Activated T-cell treated with anti-CD3 and anti-CD28 coated beads, Interleukin-2, amount 50 U/mL, for 24 hours (primary cell): Measurements from ENCODE around the gene TARDBP.
"Not testable (repeated sequence)": the region's sequence is repeated elsewhere in the genome, so short reads cannot be mapped to it uniquely, and the experiment has no call there.

Experiments
- DNase-seq: peaks from one replicate; pipeline ENCODE4 v3.0.0-alpha.2; 2020
- H3K27ac Mint-ChIP-seq: 2 replicates; pipeline ENCODE4 v1.8.0; 2020; ENCODE audit warnings: mild to moderate bottlenecking, mixed read lengths
- H3K27me3 Mint-ChIP-seq: 2 replicates; pipeline ENCODE4 v1.8.0; 2020; ENCODE audit warnings: mixed read lengths
- H3K36me3 Mint-ChIP-seq: 2 replicates; pipeline ENCODE4 v1.8.0; 2020; ENCODE audit warnings: low read depth, mixed read lengths
- H3K4me1 Mint-ChIP-seq: 2 replicates; pipeline ENCODE4 v1.8.0; 2020; ENCODE audit warnings: low read depth, mixed read lengths
- H3K4me3 Mint-ChIP-seq: 2 replicates; pipeline ENCODE4 v1.8.0; 2020; ENCODE audit warnings: mild to moderate bottlenecking, moderate library complexity, mixed read lengths
- H3K9me3 Mint-ChIP-seq: 2 replicates; pipeline ENCODE4 v1.8.0; 2020; ENCODE audit warnings: mixed read lengths

Gene TARDBP

GRCh38 chr1:11067716-11068599 lies 55.5 kb downstream of the TARDBP start:
- Mint-ChIP-seq H3K36me3 (peaks cover 93% of the 10 kb centered on the region), H3K27ac (peak overlapping the region; percentile 59), H3K9me3 (no peaks in the 10 kb centered on the region), H3K4me1 (peaks cover 17% of the 10 kb centered on the region), H3K27me3 (no peaks in the 10 kb centered on the region), H3K4me3 (no peak overlapping the region)
- DNase-seq: no peak

- Mint-ChIP-seq H3K9me3 (no peaks in the 10 kb centered on the region), H3K27me3 (no peaks in the 10 kb centered on the region), H3K4me1 (peaks cover 14% of the 10 kb centered on the region), H3K4me3 (no peak overlapping the region), H3K27ac (peak overlapping the region; percentile 84), H3K36me3 (peaks cover 93% of the 10 kb centered on the region)
- no peak for DNase-seq
Measured at GRCh38 chr1:11068600-11069473, 56.4 kb downstream of the TARDBP start.

GRCh38 chr1:11070876-11071275 lies 58.4 kb downstream of the TARDBP start:
- DNase-seq: no peak
- no peak overlapping the region for H3K4me3 Mint-ChIP-seq
- H3K27ac Mint-ChIP-seq: peak overlapping the region; percentile 86
- no peaks in the 10 kb centered on the region for H3K9me3 Mint-ChIP-seq
- H3K36me3 Mint-ChIP-seq: peaks cover 95% of the 10 kb centered on the region
- peaks cover 17% of the 10 kb centered on the region for H3K4me1 Mint-ChIP-seq
- no peaks in the 10 kb centered on the region for H3K27me3 Mint-ChIP-seq

GRCh38 chr1:11071463-11072215 lies 59.2 kb downstream of the TARDBP start:
- DNase-seq: no peak
- Mint-ChIP-seq H3K27ac (peak overlapping the region; percentile 86), H3K9me3 (no peaks in the 10 kb centered on the region), H3K36me3 (peaks cover 95% of the 10 kb centered on the region), H3K27me3 (no peaks in the 10 kb centered on the region), H3K4me1 (peaks cover 17% of the 10 kb centered on the region), H3K4me3 (no peak overlapping the region)

- no peaks in the 10 kb centered on the region for H3K9me3 Mint-ChIP-seq
- no peak for DNase-seq
- peaks cover 17% of the 10 kb centered on the region for H3K4me1 Mint-ChIP-seq
- H3K4me3 Mint-ChIP-seq: no peak overlapping the region
- peak overlapping the region; percentile 66 for H3K27ac Mint-ChIP-seq
- H3K36me3 Mint-ChIP-seq: peaks cover 96% of the 10 kb centered on the region
- no peaks in the 10 kb centered on the region for H3K27me3 Mint-ChIP-seq
Measured at GRCh38 chr1:11072216-11072917, 59.9 kb downstream of the TARDBP start.

GRCh38 chr1:11073398-11073797 lies 60.9 kb downstream of the TARDBP start:
- peaks cover 94% of the 10 kb centered on the region for H3K36me3 Mint-ChIP-seq
- peak overlapping the region; percentile 44 for H3K27ac Mint-ChIP-seq
- not testable (repeated sequence) for H3K4me3 Mint-ChIP-seq, H3K27me3 Mint-ChIP-seq, DNase-seq, H3K9me3 Mint-ChIP-seq
- H3K4me1 Mint-ChIP-seq: peaks cover 17% of the 10 kb centered on the region
